ENCODE results near the gene ZDHHC8. TPM values are rescaled to one million over a fixed set of nuclear protein-coding genes. Genes with fewer than 3 reads are reported as not detected.

Gene ZDHHC8
- total RNA-seq, 2 donors from 2014 or later = 14.1 to 36.6 TPM

DNA sequence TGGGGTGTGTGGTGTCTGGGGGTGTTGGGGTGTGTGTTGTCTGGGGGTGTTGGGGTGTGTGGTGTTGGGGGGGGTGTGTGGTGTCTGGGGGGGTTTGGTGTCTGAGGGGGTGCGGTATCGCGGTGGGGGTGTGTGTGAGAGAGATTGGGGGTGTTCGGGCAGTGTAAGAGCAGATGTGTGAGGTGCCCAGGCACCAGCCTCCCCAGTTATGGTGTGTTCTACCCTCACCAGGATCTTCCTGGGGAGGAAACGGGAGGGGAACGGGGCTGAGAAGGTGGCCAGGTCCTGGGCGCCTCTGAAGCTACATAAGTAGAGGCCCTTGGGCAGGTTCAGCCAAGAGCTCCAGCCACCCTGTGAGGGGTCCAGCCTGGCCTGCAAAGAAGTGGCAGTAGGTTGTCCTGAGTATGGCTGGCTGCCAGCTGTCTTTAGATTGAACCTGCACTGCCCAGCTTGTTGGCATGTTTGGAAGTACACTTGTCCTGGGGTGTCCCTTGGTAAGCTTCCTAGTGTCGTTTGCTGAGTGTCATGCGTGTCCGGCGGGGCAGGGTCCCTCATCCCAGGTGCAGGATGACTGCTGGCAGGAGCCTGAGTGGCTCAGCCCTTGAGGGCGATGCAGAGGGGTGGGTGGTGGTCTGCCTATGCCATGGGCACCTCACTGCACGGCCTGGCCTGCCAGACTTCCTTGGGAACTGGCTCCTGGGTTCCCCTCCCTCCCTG, 8.1 kb upstream of the ZDHHC8 start:
- WGBS = 90% methylated on average over 8 of the region's 13 CpGs
- no peak overlapping the region for H3K27ac ChIP-seq
- peaks cover 3 to 6% of the 10 kb centered on the region in 2 donors for H3K36me3 ChIP-seq
- H3K9me3 ChIP-seq = no peaks in the 10 kb centered on the region
- intact Hi-C loops (cut with DNase I) = no loop called here
- no peak overlapping the region for H3K4me3 ChIP-seq
- TF ChIP-seq, protein P1, sequence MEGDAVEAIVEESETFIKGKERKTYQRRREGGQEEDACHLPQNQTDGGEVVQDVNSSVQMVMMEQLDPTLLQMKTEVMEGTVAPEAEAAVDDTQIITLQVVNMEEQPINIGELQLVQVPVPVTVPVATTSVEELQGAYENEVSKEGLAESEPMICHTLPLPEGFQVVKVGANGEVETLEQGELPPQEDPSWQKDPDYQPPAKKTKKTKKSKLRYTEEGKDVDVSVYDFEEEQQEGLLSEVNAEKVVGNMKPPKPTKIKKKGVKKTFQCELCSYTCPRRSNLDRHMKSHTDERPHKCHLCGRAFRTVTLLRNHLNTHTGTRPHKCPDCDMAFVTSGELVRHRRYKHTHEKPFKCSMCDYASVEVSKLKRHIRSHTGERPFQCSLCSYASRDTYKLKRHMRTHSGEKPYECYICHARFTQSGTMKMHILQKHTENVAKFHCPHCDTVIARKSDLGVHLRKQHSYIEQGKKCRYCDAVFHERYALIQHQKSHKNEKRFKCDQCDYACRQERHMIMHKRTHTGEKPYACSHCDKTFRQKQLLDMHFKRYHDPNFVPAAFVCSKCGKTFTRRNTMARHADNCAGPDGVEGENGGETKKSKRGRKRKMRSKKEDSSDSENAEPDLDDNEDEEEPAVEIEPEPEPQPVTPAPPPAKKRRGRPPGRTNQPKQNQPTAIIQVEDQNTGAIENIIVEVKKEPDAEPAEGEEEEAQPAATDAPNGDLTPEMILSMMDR (IDR thresholded peaks at IDR 0.05) = no peak
- no peak for TF ChIP-seq POLR2AphosphoS5 (IDR thresholded peaks at IDR 0.05)
- TF ChIP-seq POLR2A (IDR thresholded peaks at IDR 0.05) = no peak
- DNase-seq (ENCODE audit: low spot score) = no peak
- no peaks in the 10 kb centered on the region for H3K27me3 ChIP-seq (replicated peaks; ENCODE audit: insufficient read depth)
- H3K4me1 ChIP-seq (replicated peaks) = no peaks in the 10 kb centered on the region

DNA sequence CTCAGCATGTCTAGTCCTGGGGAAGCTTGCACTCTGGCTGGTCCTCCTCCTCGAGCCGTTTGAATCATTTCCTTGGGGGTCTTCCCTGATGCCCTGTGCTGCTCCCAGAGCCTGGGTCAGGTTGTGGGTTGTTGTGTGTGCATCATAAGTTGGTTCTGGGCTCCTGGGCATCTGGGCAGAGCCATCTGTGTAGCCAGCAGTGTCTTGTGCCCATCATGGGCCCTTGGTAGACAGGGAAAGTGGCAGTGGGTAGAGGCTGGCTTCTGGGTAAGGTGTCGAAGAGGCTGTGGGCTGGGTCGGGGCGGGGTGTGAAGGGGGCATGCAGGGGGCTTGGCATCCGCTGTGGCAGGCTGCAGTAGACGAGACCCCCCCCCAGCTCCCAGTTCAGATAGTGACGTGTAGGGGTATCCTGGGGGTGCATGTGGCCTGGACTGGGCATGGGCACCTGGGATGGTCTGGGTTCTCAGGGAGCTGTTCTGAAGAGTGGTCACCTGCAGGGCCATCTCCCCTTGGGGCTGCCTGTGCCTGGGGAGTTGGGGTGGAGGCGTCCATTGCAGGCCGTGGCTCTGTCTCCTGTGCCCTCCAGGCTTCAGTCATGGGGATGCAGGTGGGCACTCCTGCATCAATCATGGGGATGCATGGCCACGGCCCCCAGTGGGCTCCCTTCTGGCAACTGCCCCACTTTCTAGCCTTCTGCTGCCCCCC, 7.4 kb upstream of the ZDHHC8 start:
- 89% methylated on average over 10 of the region's 11 CpGs for WGBS
- TF ChIP-seq POLR2A (IDR thresholded peaks at IDR 0.05) = no peak
- TF ChIP-seq POLR2AphosphoS5 (IDR thresholded peaks at IDR 0.05) = no peak
- TF ChIP-seq, protein P1 (IDR thresholded peaks at IDR 0.05) = no peak
- intact Hi-C loops (cut with DNase I) = no loop called here

DNA sequence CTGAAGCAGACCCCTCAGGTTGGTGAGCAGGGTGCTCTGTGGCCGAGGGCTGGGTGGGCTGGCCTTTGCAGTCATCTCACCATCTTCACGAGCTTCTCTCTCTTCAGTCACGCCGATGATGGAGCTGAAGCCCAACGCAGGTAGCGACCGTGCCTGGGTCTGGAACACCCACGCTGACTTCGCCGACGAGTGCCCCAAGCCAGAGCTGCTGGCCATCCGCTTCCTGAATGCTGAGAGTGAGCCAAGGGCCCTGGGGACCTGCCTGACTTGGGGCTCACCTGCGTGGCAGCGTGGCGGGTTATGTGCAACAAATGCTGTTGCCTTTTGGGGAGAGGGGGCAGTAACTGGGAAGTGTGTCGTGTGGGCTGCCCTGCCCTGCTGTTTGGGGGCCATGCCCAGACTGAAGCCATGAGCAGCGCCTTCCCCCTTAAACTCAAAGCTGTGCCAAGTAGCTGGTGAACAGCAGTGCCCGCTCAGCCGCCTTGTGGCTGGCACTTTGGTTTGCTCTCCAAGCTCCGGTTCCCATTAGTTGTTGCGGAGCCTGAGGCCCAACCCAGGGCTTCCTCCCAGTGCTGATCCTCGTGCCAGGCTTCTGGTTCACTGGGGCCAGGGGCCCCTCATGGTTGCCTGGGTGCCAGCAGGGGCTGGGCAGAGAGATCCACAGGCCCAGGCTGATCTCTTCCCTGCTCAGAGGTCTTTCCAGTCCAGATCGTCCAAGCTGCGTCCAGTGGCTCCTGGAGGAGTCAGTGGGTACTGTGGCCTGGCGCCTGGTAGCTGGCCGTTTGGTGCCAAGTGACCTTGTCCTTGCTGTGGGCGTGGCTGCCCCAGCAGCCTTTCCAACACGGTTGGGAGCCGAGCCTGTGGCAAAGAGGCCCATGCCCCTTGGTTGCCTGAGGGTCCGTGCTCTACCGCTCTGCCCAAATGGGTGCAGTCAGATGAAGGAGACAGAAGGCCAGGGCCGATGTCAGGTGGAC, 6.1 kb upstream of the ZDHHC8 start:
- intact Hi-C loops (cut with DNase I) = no loop called here
- no peaks in the 10 kb centered on the region for H3K4me1 ChIP-seq (replicated peaks)
- DNase-seq (ENCODE audit: low spot score) = no peak
- peaks cover 0 to 3% of the 10 kb centered on the region in 2 donors for H3K36me3 ChIP-seq
- no peaks in the 10 kb centered on the region for H3K27me3 ChIP-seq (replicated peaks; ENCODE audit: insufficient read depth)
- no peak for TF ChIP-seq POLR2A (IDR thresholded peaks at IDR 0.05)
- H3K4me3 ChIP-seq = no peak overlapping the region
- 85% methylated on average over 32 of the region's 32 CpGs for WGBS
- H3K9me3 ChIP-seq = no peaks in the 10 kb centered on the region
- no peak overlapping the region for H3K27ac ChIP-seq

More for the DNA sequence above, 7.4 kb upstream of the ZDHHC8 start:
- Histone ChIP-seq H3K27ac (no peak overlapping the region), H3K36me3 (peaks cover 3 to 6% of the 10 kb centered on the region in 2 donors), H3K27me3 (replicated peaks; ENCODE audit: insufficient read depth) (no peaks in the 10 kb centered on the region), H3K4me1 (replicated peaks) (no peaks in the 10 kb centered on the region), H3K4me3 (no peak overlapping the region), H3K9me3 (no peaks in the 10 kb centered on the region)
- no peak for DNase-seq (ENCODE audit: low spot score)

DNA sequence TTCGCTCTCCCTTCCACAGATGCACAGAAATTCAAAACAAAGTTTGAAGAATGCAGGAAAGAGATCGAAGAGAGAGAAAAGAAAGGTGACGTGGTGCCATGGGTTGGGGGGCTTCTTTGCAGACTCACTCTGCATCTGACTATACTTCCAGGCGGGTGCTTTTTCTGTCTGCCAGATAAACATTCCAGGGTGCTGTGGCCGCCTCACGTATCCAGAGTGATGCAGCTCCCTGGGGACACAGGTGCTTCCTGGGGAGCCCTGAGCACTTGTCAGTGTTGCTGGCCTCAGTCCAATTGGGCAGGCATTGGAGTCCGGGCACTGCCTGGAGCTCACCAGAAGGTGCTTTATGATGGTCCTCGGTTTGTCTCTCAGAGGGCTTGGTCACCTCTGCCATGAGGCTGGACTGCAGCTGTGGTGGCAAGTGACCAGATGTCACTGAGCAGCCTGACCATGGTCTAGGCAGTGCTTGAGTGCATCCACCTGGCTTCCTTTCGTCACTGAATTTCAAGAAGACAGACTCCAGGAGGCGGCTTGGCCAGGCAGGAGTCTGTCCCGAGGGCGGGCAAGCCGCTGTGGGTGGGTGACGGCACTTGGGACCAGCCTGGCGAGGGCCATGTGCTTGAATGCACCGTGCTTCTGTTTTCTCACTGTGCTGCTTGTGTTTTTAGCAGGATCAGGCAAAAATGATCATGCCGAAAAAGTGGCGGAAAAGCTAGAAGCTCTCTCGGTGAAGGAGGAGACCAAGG, 5.1 kb upstream of the ZDHHC8 start:
- 80% methylated on average over 19 of the region's 19 CpGs for WGBS
- H3K36me3 ChIP-seq = peaks cover 0 to 3% of the 10 kb centered on the region in 2 donors
- TF ChIP-seq POLR2AphosphoS5 (IDR thresholded peaks at IDR 0.05) (no peak), POLR2A (IDR thresholded peaks at IDR 0.05) (no peak)
- TF ChIP-seq, protein P1 (IDR thresholded peaks at IDR 0.05) = no peak
- intact Hi-C loops (cut with DNase I) = no loop called here
- H3K4me1 ChIP-seq (replicated peaks) = no peaks in the 10 kb centered on the region
- H3K9me3 ChIP-seq = no peaks in the 10 kb centered on the region
- no peaks in the 10 kb centered on the region for H3K27me3 ChIP-seq (replicated peaks; ENCODE audit: insufficient read depth)
- H3K27ac ChIP-seq = no peak overlapping the region
- no peak for DNase-seq (ENCODE audit: low spot score)
- no peak overlapping the region for H3K4me3 ChIP-seq
